Muscle of back (tissue), 11 donors: Measurements from ENCODE around the gene PIRT. TPM values are rescaled to one million over a fixed set of nuclear protein-coding genes. Genes with fewer than 3 reads are reported as not detected.

ENCODE experiments used
- DNase-seq, 3 donors: peaks; one replicate each; pipeline versions ENCODE4 v3.0.0 to v3.0.0-alpha.2; 2013
- polyA plus RNA-seq, 10 donors: library from polyadenylated mRNA; unstranded; fragments of 120-200 nt; gene quantifications; one replicate each; pipeline ENCODE4 v1.2.1, GENCODE V29; 2013; ENCODE audit not compliant: insufficient read length in 10 of 10

PIRT gene
- polyA plus RNA-seq, 10 donors: 0.04 to 0.17 (median 0.08) TPM; not detected in 3

- no peak for DNase-seq
Observed at GRCh38 chr17:10821770-10822169, 16.1 kb downstream of the PIRT start.

DNA sequence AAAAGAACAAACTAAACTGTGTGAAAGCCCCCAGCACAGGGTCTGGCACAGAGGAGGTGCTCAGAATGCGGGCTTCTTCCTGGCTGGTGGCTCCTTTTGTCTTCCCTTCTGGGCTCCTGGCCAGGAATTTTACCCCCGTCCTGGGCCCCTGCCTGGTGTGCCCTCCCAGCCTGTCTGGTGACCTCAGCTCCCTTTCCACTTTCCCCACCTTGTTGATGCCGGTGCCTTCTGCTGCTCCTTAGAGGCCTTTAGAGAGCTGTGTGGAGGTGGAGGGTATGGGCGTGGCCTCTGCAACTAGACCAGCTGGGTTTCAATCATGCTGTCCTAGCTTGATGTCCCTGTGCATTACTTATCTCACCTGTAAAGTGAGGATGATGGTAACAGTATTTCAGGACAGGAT, 16.8 kb downstream of the PIRT start:
- no peak for DNase-seq

DNA sequence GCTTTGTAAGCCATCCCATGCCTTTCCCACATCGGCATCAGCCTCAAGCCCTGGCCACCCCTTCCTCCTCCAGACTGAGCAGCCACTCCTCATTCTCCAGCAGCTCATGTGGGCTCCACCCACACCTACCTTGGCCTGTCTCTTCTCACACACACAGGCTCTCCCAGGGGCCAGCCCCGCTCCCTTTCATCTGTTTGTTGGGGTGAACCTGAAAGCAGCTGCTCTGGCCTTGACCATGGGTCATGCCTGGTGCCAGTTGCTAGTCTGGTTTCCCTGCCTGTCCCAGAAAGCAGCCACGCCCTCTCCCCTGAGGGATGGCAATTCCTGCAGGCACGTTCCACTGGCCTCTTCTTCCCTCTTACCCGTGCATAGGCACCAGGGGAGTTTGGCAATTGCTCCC, 22.6 kb downstream of the PIRT start:
- no peak for DNase-seq

- DNase-seq: peak in 1 of 3 donors; percentile 34
Observed at GRCh38 chr17:10814075-10814474, 23.8 kb downstream of the PIRT start.

- peak in 1 of 3 donors; percentile 26 for DNase-seq
Observed at GRCh38 chr17:10812674-10813073, 25.2 kb downstream of the PIRT start.

- DNase-seq: no peak
Observed at GRCh38 chr17:10809605-10810004, 28.3 kb downstream of the PIRT start.

DNA sequence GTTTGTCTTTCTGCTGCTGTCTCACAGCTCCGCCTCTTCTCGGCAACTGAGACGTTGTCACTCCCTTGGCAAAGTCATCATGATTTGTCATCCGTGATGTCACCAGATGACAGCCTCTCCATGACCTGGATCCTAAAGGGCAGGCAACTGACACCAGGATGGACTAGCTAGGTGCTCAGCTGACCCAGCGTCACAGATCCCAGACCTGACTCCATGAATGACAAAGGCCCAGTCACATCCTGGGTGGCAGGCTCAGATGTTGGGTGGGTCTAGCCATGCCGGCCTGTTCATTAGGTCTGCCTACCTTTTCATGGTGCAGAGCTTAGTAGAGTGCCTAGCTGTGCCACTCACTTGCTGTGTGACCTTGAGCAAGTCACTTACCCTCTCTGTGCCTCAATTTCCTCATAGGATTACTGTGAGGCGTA, 30.2 kb downstream of the PIRT start:
- no peak for DNase-seq

DNA sequence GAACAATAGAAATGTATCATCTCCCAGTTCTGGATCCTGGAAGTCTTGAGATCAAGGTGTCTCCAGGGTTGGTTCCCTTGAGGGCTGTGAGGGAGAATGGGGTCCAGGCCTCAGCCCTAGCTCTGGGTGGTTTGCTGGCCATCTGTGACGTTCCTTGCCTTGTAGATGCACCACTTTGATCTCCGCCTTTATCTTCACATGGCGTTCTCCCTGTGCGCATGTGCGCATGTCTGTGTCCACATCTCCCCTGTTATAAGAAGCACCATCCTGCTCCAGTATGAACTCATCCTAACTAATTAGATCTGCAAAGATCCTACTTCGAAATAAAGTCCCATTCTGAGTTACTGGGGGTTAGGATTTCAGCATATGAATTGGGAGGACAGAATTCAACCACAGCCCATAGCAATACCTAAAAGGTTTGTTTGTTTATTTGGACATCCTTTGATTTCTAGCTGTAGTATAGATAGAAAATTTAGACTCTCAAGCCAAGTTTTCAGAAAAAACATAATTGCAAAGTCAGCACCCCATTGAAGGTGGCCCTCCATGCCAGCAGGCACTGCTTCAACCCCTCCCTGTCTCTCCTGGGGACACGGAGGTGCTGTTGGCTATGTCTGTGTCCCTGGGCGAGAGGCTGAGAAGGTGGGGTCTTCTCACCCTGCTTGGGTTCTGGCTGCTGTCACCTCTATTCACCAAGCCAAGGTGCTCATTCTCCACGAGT, 31.2 kb downstream of the PIRT start:
- no peak for DNase-seq

GRCh38 chr17:10805911-10806310, 32.0 kb downstream of the PIRT start:
- no peak for DNase-seq

DNA sequence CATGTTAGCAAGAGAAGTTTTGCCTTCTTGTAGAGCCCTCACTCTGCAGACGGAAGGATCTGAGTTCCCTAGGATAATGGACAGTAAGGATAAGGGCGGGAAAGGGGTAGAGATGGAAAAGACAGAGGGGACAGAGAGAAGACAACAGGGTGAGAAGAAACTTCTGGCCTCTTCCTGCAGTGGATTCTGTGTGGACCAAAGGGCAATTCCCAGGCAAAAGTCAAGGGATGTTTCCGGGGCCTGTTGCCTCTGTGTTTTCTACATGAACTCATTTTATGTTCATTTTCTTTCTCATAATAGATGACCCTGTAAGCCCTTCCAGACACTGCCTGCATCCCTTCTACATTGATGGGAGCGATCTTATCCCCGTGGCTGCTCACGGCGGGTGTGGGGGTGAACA, 33.3 kb downstream of the PIRT start:
- DNase-seq: no peak

- no peak for DNase-seq
Observed at GRCh38 chr17:10803830-10804475, 33.9 kb downstream of the PIRT start, which contains the start of gene TMEM238L. Gene TMEM238L (minus strand): TSS chr17:10804099. CDS start chr17:10803963, 136 bp downstream.

GRCh38 chr17:10803350-10803749, 34.5 kb downstream of the PIRT start:
- no peak for DNase-seq

- DNase-seq: no peak
Observed at GRCh38 chr17:10802496-10803284, 35.2 kb downstream of the PIRT start.

DNA sequence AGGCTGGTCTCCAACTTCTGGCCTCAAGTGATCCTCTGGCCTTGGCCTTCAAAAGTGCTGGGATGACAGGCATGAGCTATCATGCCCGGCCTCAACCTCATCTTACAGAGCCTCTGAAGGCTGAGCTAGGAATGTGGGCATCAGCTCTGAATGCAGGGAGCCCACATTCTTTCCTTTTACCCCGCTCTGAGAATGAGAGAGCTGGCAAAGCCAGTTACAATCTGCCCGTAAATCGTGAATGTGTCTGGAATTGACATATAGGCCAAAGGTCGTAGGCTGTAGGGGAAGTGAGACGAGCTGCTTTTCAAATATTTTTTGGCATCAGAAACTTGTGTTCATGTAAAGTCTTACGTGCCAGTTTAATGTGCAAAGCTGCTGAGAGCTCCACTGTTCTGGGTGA, 38.5 kb downstream of the PIRT start:
- DNase-seq: no peak

DNA sequence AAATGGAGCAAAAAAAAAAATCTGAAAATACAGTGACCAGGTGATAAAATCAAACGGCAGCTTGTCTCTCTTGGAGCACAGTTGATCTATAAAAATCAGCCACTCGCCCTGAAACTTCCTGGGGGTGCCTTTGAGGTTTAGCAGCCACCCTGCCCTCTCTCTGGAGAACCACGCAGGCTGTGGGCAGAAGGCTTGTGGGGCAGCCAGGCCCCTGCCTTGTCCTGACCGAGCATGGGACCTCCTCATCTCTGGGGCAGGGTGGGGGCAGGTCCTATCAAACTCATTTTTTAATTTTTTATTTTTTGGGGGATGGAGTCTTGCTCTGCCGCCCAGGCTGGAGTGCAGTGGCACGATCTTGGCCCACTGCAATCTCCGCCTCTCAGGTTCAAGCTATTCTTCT, 39.0 kb downstream of the PIRT start:
- DNase-seq: no peak

GRCh38 chr17:10798332-10798749, 39.5 kb downstream of the PIRT start:
- DNase-seq: no peak

DNA sequence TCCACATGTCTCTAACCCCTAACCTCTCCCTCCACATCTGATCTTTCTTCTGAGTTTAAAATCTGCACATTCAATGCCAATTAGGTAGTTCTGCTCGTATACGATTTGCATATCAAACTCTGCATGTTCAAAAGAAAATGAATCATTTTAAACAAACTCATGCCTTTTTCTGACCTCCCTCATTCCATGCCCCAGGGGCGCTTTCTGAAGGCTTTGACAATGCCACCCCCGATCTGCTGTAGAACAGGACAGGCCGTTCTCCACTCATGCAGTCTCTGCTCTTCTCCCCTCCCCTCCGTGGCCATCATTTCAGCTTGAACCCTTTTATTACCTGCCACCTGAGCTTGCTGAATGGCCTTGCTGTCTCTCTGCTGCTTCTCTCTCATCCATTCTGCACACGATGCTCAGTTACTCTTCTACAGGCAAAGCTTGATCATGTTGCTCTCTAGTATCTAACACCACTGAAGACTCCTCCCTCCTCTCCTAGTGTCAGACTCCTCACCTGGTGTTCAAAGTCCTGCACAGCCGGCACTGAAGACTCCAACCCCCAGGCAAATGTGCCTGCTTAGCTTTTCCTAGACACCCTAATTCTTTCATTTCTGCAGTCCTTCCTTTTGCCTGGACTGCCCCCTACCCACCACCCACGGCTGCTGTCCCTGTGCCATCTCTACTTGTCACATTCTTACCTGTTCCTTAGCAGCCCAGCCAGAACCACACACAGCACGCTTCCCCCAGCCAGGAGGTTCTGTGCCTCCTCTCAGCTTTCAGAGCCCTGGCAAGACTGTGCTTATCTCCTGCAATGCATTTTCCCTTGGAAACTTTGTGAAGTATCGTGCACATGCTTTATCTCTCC, 40.2 kb downstream of the PIRT start:
- DNase-seq: no peak

DNA sequence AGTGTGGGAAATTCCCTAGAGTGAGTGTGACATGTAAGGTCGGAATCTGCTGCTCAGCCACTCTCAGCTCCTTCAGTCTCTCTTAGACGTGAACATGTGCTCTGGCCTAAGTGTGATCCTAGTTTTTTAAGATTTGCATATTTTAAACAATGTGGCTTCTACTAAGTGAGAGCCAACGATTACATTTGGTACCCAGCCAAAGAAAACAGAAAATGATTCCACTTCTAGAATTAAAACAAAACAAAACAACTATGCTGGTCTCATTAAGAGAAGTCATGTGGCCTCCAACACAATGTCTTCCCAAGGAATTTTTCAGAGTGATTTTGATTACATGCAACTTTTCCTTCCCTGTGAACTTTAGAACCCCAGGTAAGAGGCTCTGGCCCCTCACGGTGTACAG, 44.1 kb downstream of the PIRT start:
- no peak for DNase-seq

- DNase-seq: no peak
Observed at GRCh38 chr17:10793256-10793655, 44.6 kb downstream of the PIRT start.

DNA sequence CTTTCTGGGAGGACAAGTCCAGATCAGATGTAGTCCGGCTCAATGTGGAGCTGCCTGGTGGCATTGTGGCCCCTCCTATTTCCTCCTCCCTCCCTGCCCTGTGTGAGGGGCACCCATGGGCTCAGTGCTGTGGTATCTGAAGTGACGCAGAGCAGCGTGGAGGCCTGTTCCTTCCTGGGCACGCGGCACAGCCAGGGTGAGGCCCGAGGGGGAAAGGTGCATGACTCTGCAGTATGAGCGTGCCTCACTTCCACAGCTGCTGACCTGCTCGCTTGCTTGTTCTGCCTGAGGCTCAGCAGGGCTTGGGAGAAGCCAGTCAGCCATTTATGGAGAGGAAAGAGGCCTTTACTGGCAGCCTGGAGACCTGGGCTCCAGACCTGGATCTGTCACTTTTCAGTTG, 45.7 kb downstream of the PIRT start:
- DNase-seq: no peak
